AG04449 (cell line): Measurements from ENCODE around the gene PIGU.

Experiments
- CTCF ChIA-PET: fragments of 350-600 bp; formaldehyde crosslinking; extraction: SDS; loops from one replicate; lab custom pipeline; 2021; ENCODE audit warnings: antibody characterized with exemption; lab: Yijun Ruan, JAX
- POLR2A ChIA-PET: fragments of 400-600, 350-600 bp; formaldehyde crosslinking; extraction: SDS; loops from one replicate; lab custom pipeline; 2020; ENCODE audit warnings: antibody characterized with exemption, inconsistent platforms; lab: Yijun Ruan, JAX
- DNase-seq: peaks from one replicate; pipeline ENCODE4 v3.0.0-alpha.2; 2010; ENCODE audit warnings: low read depth, low spot score
- H3K4me3 ChIP-seq: 2 replicates; pipeline ENCODE4 v1.5.1; 2011; ENCODE audit warnings: low read depth, mild to moderate bottlenecking, control low read depth, low read length
- CTCF ChIP-seq: IDR thresholded peaks from one replicate; pipeline ENCODE4 v1.5.1; 2011; ENCODE audit warnings: mild to moderate bottlenecking, moderate library complexity, low read length, control low read depth, inconsistent platforms; ENCODE audit not compliant: insufficient read depth; ENCODE audit errors: missing control alignments

PIGU gene

GRCh38 chr20:34578521-34578920, 98.4 kb downstream of the PIGU start:
- CTCF ChIA-PET = interaction anchor here (0.7 to 8.6 kb wide), 13 partner anchors 9 to 386 kb away, joined by 3 to 102 read pairs (median 4); no protein-coding TSS in a partner anchor

GRCh38 chr20:34578025-34578424, 98.9 kb downstream of the PIGU start:
- TF ChIP-seq CTCF = no peak
- POLR2A ChIA-PET = interaction anchor here (1.2 kb wide), 1 partner anchor 135 kb away, joined by 3 read pairs; no protein-coding TSS in a partner anchor
- no peak overlapping the region for H3K4me3 ChIP-seq
- no peak for DNase-seq
- CTCF ChIA-PET = interaction anchor here (0.8 to 8.6 kb wide), 10 partner anchors 13 to 386 kb away, joined by 3 to 102 read pairs (median 4); no protein-coding TSS in a partner anchor

More at GRCh38 chr20:34578521-34578920, 98.4 kb downstream of the PIGU start:
- POLR2A ChIA-PET = interaction anchor here (1.2 kb wide), 1 partner anchor 135 kb away, joined by 3 read pairs; no protein-coding TSS in a partner anchor
- H3K4me3 ChIP-seq = no peak overlapping the region
- no peak for TF ChIP-seq CTCF
- no peak for DNase-seq

- POLR2A ChIA-PET = no interaction called here
- TF ChIP-seq CTCF = no peak
- DNase-seq = no peak
- CTCF ChIA-PET = interaction anchor here (4.3 to 8.6 kb wide), 2 partner anchors 131 to 191 kb away, joined by 21 to 102 read pairs; no protein-coding TSS in a partner anchor
- no peak overlapping the region for H3K4me3 ChIP-seq
Measured at GRCh38 chr20:34577061-34577460, 99.8 kb downstream of the PIGU start.

GRCh38 chr20:34575756-34576155, 101.1 kb downstream of the PIGU start:
- ChIA-PET CTCF (interaction anchor here (1.7 kb wide), 1 partner anchor 193 kb away, joined by 9 read pairs; no protein-coding TSS in a partner anchor), POLR2A (no interaction called here)
- H3K4me3 ChIP-seq = no peak overlapping the region
- no peak for DNase-seq
- no peak for TF ChIP-seq CTCF

- ChIA-PET CTCF (interaction anchor here (1.7 kb wide), 1 partner anchor 194 kb away, joined by 9 read pairs; no protein-coding TSS in a partner anchor), POLR2A (no interaction called here)
- TF ChIP-seq CTCF = no peak
- H3K4me3 ChIP-seq = no peak overlapping the region
- no peak for DNase-seq
Measured at GRCh38 chr20:34575271-34575670, 101.6 kb downstream of the PIGU start.

GRCh38 chr20:34574861-34575260, 102.0 kb downstream of the PIGU start:
- ChIA-PET POLR2A (no interaction called here), CTCF (interaction anchor here (1.1 to 1.7 kb wide), 2 partner anchors 10 to 194 kb away, joined by 5 to 9 read pairs; no protein-coding TSS in a partner anchor)
- no peak overlapping the region for H3K4me3 ChIP-seq
- TF ChIP-seq CTCF = no peak
- no peak for DNase-seq
